Measurements from ENCODE around the gene COPG1.

COPG1 gene, protein sequence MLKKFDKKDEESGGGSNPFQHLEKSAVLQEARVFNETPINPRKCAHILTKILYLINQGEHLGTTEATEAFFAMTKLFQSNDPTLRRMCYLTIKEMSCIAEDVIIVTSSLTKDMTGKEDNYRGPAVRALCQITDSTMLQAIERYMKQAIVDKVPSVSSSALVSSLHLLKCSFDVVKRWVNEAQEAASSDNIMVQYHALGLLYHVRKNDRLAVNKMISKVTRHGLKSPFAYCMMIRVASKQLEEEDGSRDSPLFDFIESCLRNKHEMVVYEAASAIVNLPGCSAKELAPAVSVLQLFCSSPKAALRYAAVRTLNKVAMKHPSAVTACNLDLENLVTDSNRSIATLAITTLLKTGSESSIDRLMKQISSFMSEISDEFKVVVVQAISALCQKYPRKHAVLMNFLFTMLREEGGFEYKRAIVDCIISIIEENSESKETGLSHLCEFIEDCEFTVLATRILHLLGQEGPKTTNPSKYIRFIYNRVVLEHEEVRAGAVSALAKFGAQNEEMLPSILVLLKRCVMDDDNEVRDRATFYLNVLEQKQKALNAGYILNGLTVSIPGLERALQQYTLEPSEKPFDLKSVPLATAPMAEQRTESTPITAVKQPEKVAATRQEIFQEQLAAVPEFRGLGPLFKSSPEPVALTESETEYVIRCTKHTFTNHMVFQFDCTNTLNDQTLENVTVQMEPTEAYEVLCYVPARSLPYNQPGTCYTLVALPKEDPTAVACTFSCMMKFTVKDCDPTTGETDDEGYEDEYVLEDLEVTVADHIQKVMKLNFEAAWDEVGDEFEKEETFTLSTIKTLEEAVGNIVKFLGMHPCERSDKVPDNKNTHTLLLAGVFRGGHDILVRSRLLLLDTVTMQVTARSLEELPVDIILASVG

GRCh38 chr3:129249284-129250065 is at the start of gene COPG1:
COPG1 (plus strand) TSS chr3:129249606; CDS start chr3:129249710, 104 bp downstream.
- TF ChIP-seq, protein P1, sequence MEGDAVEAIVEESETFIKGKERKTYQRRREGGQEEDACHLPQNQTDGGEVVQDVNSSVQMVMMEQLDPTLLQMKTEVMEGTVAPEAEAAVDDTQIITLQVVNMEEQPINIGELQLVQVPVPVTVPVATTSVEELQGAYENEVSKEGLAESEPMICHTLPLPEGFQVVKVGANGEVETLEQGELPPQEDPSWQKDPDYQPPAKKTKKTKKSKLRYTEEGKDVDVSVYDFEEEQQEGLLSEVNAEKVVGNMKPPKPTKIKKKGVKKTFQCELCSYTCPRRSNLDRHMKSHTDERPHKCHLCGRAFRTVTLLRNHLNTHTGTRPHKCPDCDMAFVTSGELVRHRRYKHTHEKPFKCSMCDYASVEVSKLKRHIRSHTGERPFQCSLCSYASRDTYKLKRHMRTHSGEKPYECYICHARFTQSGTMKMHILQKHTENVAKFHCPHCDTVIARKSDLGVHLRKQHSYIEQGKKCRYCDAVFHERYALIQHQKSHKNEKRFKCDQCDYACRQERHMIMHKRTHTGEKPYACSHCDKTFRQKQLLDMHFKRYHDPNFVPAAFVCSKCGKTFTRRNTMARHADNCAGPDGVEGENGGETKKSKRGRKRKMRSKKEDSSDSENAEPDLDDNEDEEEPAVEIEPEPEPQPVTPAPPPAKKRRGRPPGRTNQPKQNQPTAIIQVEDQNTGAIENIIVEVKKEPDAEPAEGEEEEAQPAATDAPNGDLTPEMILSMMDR (IDR thresholded peaks at IDR 0.05): no peak

- TF ChIP-seq, protein P1 (IDR thresholded peaks at IDR 0.05): no peak
These were observed 44.9 kb upstream of the COPG1 start for GRCh38 chr3:129204473-129204872.

DNA sequence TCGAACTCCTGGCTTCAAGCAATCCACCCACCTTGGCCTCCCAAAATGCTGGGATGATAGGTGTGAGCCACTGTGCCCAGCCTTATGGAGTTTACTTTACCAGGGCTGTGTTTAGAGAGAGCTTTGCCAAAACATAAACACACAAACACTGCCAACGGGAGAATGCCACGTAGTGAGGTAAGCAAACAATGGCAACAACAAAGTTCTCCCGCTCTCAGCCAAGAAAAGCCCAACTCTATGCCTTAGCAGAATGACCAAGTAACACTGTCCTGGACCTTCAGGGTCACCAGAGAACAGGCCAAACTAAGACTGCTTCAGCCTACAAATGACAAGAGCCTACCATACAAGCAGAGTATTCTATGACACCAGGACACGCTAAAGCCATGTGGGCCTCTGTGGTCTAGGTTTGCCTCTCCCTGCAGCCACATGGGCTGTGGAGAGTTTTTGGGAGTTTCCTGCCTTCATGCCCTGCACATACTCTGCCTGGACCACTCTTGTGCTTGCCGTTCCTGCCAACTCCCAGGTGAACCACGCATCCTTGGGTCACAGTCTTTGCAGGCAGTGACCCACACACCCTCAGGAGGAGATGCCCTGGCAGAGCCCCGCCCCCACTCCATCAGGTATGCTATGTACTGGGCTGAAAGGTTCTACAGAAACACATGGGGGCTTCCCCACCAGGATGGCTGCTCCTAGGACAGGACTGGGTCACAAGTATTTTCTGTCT is 44.1 kb upstream of the COPG1 start:
- TF ChIP-seq, protein P1 (IDR thresholded peaks at IDR 0.05): no peak

DNA sequence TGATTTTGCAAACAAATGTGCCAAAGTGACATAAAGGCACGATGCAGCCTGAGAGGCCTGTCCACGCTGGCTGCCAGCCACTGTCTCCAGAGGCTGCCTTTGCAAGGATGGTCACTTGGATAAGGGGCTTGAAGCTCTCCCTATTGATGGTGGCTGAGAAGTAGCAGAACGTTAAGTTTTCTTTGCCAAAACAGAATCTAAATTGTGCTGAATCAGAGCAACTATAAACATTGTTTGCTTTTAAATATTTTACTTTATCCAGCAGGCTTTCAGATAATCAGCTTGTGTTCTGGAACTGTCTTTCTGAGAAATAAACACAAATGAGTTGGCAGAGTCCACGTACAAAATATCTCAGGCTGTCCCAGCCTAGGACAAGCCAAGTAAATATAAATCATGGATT is 41.9 kb upstream of the COPG1 start:
- TF ChIP-seq, protein P1 (IDR thresholded peaks at IDR 0.05): no peak

- TF ChIP-seq, protein P1 (IDR thresholded peaks at IDR 0.05): no peak
These were observed 38.1 kb upstream of the COPG1 start for GRCh38 chr3:129211345-129211744.

DNA sequence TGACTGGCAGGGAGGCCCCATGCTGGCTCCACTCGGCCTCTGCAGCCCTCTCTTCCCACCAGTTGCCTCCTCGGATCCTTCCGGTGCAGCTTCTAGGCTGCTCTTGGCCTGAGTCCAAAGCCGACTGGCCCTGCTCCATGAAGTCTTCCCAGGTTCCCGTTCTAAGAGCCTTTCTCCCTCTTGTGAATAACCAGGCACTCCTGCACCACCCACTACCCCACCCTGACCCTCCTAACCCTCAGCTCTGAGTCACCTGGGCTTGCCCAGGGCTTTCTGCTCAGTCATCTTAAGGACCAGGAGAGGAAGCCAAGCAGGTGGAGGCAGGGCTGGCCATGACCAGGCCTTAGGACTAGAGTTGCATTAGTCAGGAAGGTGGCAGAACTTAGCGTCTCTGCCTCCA is 37.6 kb upstream of the COPG1 start:
- TF ChIP-seq, protein P1 (IDR thresholded peaks at IDR 0.05): no peak
